ENCODE measurements around the gene SLC6A1. TPM values are rescaled to one million over a fixed set of nuclear protein-coding genes. Genes with fewer than 3 reads are reported as not detected.
"Not testable (repeated sequence)": the region's sequence is repeated elsewhere in the genome, so short reads cannot be mapped to it uniquely, and the experiment has no call there.

SLC6A1 gene
- total RNA-seq, 1 donor from 2014 or later: 0.62 TPM

DNA sequence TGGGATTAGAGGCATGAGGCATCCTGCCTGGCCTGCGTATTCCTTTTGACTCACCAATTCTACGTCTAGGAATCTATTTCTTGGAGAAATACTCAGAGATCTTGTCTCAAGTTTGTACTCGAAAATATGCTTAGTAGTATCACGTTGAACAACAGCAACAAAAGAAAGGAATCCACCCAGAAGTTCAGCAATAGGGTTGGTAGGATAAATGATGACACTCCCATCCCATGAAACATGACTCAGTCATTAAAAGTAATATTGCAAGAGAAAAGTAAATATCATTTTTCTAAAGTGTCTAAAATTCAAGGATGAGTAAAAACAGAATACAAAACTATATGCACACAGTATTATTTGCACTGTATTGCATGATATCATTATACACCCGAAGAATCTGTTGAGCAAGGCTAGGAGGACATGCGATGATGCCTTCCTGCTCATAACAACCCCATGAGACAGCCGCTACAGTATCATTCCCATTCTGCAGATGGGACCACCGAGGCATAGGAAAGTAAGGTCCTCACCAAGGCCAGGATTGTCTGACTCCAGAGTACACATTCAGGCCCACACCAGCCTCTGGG lies 61.5 kb downstream of the SLC6A1 start:
- DNase-seq (no peak), ATAC-seq (no peak)
- intact Hi-C loops (cut with micrococcal nuclease): no loop called here

DNA sequence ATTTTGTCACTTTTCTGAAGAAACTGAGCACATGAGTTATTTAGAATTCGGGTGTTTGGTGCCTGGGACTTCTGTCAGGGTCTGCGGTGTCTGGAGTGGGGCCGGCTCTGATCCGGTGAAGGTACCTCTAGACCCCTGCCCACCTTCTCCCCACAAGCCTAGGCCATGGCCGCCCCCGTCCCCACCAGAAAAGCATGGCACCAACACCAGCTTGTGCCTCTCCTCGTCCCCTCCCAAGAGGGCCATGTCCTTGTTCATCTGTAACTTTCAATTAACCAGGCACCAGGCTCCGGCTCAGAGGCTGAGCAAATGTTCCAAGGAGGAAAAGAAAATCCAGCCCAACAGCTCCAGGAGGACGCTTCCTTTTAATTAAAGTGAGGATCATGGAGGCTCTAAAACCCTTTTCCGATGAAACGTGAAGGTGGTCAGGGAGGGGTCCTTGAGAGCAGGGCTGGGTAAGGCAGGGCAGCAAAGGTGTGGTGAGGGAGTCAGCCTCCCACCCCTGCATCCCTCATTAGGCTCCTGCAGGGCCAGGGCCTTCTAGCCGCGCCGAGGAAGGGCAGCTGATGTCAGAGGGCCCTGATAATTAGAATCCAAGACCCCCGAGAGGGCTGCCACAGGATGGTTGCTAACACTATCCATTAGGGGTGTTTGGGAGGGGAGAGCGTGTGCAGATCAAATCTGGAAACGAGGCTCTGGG lies 62.3 kb downstream of the SLC6A1 start:
- intact Hi-C loops (cut with micrococcal nuclease): loop anchor here (5.0 kb wide), 1 partner anchor 108 kb away; no protein-coding TSS in a partner anchor
- DNase-seq (no peak), ATAC-seq (no peak)

DNA sequence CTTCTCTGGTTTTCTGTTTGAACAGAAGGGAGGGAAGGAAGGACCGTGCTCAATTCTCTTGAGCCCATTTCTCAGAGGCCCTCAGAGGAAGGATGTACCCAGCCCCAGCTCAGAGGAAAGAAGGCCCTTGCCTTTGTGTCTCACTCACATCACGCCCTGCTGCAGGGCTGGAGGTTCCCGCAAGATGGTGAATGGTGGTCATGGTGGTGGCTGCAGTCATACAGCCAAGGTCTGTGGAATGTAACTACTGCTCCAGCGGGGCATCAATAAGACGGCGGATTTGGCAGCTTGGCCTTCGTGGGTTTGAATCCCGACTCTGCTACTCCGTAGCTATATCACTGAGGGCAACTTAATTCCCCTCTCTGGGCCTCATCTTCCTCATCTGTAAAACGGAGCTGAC lies 62.9 kb downstream of the SLC6A1 start:
- DNase-seq (no peak), ATAC-seq (no peak)
- intact Hi-C loops (cut with micrococcal nuclease): loop anchor here (5.0 kb wide), 1 partner anchor 108 kb away; no protein-coding TSS in a partner anchor

DNA sequence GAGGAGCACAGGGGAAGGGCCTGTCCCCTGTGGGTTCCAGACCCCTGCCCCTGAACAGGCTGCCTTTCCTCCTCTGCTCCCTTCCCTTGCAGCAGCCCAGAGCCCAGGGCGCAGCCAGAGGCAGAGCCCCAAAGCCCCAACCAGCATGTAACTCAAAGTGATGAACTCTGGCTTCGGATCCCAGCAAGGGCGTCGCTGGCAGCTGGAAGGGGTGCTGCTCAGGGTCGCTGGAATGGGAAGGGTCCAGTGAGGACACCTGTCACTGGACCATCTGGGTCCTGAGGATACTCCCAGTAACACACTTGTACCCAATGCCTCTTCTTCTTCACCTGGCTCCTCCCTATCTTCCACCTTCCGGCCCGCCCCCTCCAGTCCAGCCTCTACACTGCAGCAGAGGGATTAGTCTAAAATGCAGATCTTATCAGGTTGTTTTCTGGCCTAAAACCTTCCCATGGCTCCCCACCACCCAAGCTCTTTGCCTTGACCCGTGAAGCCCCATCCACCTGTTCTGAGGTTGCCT lies 64.0 kb downstream of the SLC6A1 start:
- intact Hi-C loops (cut with micrococcal nuclease): loop anchor here (5.0 kb wide), 1 partner anchor 109 kb away; no protein-coding TSS in a partner anchor
- no peak for DNase-seq
- no peak for ATAC-seq

DNA sequence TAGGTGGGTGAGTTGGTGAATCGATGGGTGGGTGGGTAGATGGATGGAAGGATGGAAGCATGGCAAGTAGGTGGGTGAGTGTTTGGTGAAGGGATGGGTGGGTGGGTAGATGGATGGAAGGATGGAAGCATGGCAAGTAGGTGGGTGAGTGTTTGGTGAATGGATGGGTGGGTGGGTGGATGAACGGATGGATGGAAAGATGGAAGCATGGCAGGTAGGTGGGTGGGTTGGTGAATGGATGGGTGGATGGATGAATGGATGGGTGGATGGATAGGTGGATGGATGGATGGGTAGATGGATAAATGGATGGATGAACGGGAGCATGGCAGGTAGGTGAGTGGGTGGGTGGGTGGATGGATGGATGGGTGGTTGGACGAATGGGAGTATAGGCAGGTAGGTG lies 65.1 kb downstream of the SLC6A1 start:
- DNase-seq (no peak), ATAC-seq (no peak)
- intact Hi-C loops (cut with micrococcal nuclease): loop anchor here (5.0 kb wide), 1 partner anchor 110 kb away; no protein-coding TSS in a partner anchor

DNA sequence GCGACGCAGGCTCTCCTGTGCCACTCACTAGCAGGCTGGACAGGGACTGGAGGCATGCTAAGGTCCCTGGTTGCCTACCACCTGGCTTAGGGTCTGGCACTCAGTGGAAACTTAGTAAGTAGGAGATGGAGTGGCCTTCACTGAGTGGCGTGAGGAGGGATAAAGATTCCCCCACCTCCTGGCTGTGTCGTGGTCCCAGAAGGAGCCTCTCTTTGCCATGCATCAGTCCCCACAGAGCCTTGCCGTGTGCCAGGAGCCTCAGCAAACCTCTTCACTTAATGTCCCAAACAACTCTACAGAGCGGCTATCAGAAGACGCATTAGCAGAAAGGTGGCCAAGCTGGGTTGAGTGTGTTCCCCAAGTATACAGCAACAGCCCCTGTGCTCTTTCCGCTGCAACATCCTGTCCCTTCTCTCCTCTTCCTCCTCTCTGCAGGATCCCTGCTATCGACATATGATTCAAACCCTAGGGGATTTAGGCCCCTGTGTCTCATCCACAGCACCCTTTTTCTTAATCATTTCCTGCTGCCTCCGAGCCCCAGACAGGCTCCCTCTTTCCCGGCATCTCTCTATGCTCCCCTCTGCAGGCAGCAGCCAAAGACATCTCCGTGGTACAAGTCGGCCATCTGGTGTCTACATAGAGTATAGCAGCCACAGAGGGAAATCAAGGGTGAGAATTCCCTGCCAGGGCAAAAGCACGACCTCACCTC lies 66.7 kb downstream of the SLC6A1 start:
- peak; percentile 92 for ATAC-seq
- DNase-seq: peak; percentile 44
- intact Hi-C loops (cut with micrococcal nuclease): loop anchor here (5.0 kb wide), 1 partner anchor 112 kb away; no protein-coding TSS in a partner anchor

DNA sequence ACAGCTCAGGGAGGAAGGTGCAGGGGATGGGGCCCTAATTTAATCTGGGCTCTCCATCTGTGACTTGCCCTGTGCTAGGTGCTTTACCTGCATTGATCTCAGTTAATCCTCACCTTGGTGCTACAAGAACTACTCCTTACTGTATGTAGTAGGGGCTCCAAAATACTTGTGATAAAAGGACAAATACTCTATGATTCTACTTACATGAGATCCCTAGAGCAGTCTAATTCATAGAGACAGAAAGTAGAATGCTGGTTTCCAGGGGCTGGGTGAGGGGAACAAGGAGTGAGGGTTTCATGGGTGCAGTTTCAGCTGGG lies 67.2 kb downstream of the SLC6A1 start:
- no peak for ATAC-seq
- intact Hi-C loops (cut with micrococcal nuclease): loop anchor here (5.0 kb wide), 1 partner anchor 112 kb away; no protein-coding TSS in a partner anchor
- no peak for DNase-seq

DNA sequence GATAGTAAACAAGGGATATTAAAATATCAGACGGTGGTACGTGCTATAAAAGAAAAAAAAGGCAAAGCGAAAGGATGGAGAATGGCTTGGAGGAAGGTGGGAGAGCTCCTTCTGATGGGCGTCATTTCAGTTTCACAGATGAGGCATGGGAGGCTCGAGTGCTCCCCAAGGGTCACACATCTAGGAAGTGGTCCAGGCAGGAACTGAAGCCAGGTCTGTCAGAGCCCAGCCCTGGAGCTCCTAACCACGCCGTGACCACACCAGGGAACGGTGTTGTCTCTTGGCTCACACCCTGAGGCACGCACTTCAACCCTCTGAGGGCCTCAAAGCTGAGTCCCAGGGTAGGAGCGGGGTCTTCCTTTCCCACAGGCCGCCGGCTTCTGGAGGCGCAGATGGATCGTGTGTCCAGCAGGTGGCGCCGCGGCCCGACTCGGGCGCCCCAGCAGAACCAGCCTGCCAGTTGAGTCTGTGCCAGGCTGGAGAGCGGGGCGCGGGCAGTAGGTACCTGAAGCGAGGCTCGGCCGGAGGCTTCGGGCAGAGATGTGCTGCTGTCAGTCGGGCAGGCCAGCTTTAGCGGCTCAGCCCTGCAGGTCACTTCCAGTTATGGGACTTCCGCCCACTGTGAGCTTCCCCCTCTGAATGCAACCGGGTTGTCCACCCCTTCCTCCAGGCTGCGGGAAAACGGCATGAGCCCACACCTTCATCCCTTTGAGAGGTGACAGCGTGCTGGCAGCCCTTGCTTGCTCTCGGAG lies 68.1 kb downstream of the SLC6A1 start:
- ATAC-seq (peak; percentile 84), DNase-seq (peak; percentile 78)
- intact Hi-C loops (cut with micrococcal nuclease): no loop called here

DNA sequence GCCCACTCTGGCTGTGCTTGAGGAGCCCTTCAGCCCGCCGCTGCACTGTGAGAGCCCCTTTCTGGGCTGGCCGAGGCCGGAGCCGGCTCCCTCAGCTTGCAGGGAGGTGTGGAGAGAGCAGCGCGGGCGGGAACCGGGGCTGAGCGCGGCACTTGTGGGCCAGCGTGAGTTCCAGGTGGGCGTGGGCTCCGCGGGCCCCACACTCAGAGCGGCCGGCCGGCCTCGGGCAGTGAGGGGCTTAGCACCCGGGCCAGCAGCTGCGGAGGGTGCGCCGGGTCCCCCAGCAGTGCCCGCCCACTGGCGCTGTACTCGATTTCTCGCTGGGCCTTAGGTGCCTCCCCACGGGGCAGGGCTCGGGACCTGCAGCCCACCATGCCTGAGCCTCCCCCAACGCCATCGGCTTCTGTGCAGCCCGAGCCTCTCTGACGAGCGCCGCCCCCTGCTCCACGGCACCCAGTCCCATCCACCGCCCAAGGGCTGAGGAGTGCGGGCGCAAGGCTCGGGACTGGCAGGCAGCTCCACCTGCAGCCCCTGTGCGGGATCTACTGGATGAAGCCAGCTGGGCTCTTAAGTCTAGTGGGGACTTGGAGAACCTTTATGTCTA lies 68.8 kb downstream of the SLC6A1 start:
- DNase-seq; ATAC-seq; intact Hi-C loops (cut with micrococcal nuclease): not testable (repeated sequence)

DNA sequence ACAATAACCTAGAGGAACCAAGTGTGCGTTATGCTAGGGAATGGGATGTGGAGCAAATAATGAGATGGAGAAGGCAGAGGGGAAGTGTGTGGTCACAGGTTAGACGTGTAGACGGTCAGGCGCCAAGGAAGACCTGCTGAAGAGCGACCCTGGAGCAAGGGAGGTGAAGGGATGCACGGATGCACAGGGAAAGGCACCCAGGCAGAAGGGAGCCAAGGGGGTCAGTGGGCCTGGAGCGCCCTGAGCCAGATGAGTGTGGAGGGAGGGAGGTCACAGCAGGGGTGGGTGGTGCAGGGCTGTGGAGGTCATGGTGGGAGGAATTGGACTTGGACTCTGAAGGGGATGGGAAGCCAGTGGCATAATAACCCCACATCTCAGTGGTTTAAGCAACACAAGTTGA lies 70.2 kb downstream of the SLC6A1 start:
- DNase-seq (no peak), ATAC-seq (no peak)
- intact Hi-C loops (cut with micrococcal nuclease): no loop called here

DNA sequence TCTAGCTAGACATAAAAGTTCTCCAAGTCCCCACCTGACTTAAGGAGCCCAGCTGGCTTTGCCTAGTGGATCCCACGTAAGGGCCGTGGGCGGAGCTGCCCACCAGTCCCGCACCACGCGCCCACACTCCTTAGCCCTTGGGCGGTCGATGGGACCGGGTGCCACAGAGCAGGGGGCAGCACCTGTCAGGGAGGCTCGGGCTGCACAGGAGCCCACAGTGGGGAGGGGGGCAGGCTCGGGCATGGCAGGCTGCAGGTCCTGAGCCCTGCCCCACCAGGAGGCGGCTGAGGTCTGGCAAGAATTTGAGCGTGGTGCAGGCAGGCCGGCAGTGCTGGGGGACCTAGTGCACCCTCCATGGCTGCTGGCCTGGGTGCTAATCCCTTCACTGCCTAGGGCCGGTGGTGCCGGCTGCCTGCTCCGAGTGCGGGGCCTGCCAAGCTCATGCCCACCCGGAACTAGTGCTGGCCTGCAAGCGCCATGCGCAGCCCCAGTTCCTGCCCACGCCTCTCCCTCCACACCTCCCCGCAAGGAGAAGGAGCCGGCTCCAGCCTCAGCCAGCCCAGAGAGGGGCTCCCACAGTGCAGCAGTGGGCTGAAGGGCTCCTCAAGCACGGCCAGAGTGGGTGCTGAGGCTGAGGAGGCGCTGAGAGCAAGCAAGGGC lies 78.7 kb downstream of the SLC6A1 start:
- intact Hi-C loops (cut with micrococcal nuclease): no loop called here
- DNase-seq (no peak), ATAC-seq (no peak)

DNA sequence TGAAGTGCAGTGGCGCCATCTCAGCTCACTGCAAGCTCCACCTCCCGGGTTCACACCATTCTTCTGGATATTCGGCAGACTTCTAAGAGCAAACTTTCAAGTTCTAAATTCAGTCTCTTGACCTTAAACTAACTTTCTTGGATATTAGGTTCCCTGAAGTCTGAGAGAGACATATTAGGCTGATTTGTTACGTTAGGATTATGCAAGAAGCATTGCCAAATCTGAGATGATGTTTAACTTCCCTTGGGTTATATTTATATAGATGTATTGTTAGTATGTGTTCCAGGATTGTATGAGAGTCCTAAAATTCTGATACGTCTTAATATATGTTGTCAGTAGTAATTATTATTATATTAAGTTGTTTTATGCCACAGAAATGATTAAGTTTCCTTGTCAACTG lies 80.1 kb downstream of the SLC6A1 start:
- DNase-seq: no peak
- intact Hi-C loops (cut with micrococcal nuclease): no loop called here

DNA sequence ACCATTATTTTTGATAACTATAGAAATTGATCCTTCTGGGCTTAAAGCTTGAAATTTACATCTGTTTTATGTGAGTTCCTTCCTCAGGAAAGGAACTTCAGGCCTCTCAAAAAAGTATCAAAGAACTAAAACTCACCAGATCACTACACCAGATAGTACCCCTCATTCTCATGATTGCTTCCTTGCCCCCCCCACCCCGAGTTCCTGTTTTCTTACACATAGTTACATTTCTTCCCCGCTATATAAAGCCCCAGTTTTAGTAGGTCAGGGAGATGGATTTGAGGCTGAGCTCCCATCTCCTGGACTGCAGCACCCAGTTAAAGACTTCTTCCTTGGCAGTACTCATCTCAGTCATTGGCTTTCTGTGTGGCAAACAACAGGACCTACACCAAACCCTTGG lies 81.5 kb downstream of the SLC6A1 start:
- ATAC-seq: no peak
- no peak for DNase-seq
- intact Hi-C loops (cut with micrococcal nuclease): no loop called here

More for the DNA sequence above, 80.1 kb downstream of the SLC6A1 start:
- no peak for ATAC-seq

DNA sequence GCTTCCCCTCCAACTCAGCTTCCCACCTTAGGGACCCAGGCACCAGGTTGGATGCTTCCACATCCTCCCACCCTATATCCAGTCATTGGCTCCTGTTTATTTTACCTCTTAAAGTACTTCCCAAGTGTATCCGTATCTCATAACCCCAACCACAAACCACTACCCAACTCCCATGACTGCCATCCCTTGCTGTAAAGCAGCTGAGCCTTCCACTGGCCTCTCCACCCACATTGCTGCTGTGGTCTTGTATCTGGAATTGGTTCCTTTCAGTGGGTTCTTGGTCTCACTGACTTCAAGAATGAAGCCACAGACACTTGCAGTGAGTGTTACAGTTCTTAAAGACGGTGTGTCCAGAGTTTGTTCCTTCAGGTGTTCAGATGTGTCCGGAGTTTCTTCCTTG lies 81.9 kb downstream of the SLC6A1 start:
- intact Hi-C loops (cut with micrococcal nuclease): no loop called here
- ATAC-seq: no peak
- no peak for DNase-seq

DNA sequence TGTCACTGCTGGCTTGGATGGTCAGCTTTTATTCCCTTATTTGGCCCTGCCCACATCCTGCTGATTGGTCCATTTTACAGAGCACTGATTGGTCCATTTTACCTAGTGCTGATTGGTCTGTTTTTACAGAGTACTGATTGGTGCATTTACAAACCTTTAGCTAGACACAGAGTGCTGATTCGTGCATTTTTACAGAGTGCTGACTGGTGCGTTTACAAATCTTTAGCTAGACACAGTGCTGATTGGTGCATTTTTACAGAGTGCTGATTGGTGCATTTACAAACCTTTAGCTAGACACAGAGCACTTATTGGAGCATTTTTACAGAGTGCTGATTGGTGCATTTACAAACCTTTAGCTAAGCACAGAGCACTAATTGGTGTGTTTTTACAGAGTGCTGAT lies 82.6 kb downstream of the SLC6A1 start:
- DNase-seq; intact Hi-C loops (cut with micrococcal nuclease); ATAC-seq: not testable (repeated sequence)

DNA sequence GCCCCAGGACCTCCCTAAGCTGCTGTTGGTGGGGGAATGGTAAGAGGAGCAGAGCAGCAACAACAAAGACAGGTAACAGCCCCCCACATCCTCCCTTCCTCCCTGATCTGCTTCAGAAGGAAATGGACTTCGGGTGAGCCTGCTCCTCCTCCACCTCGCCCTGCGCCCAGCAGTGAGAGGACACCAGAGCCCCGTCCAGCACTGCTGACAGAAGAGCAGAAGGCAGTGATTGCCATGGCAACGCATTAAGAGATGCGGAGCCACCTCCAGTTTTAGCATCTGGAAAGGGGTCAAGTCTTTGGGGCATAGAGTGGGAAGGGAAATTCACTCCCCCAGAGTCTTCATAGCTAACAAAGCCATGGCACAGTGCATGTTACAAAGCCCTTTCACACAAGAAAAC lies 84.2 kb downstream of the SLC6A1 start:
- DNase-seq (no peak), ATAC-seq (no peak)
- intact Hi-C loops (cut with micrococcal nuclease): no loop called here

DNA sequence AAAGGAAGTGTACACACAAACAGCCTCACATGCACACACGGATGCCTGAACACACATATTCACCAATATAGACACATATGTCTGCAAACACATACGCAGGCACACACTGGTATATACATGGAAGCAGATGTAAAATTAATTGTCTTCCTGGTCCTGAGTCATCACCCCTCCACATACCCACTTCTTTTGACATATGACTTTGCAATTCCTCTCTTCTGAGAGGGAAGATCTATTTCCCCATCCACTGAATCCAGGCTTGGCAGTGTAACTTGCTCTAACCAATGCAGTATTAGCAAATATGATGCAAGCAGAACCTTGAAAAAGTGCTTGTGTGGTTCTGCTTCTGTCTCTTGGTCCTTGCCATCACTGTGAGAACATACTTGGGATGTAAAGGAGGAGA lies 84.9 kb downstream of the SLC6A1 start:
- peak; percentile 49 for ATAC-seq
- no peak for DNase-seq
- intact Hi-C loops (cut with micrococcal nuclease): no loop called here

DNA sequence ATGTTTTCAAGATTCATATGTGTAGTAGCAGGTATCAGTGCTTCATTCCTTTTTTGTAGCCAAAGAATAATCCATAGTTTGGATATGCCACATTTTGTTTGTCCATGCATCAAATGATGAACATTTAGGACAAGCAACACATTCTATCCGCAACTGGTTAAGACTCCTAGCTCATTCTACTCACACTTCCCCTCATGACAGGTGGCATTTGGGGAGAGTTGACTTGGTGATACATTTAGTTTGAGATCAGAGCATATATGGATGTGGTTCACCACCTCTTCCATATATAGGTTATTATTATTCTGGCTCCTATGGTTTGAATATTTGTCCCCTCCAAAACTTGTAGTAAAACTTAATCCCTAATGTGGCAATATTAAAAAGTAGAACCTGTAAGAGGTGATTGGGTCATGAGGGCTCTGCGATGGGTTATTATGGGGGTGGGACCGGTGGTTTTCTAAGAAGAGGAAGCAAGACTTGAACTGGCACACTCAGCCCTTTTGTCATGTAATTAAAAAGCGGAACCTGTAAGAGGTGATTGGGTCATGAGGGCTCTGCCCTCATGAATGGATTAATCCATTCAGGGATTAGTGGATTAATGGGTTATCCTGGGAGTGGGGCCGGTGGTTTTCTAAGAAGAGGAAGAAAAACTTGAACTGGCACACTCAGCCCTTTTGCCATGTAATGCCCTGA lies 86.4 kb downstream of the SLC6A1 start:
- DNase-seq (no peak), ATAC-seq (peak; percentile 45)
- intact Hi-C loops (cut with micrococcal nuclease): no loop called here

All from left ventricle myocardium superior (tissue), 1 donor.